Measurements from ENCODE around the gene HERC2. TPM values are rescaled to one million over a fixed set of nuclear protein-coding genes. Genes with fewer than 3 reads are reported as not detected.

HERC2 gene
- total and polyA plus RNA-seq, 2 of the 8 experiments (the other 6 are each of a cell fraction or from before 2014, with no cell fraction given): 83.0 to 88.7 TPM

- TF ChIP-seq EGR1 (IDR thresholded peaks at IDR 0.05; ENCODE audit: borderline replicate concordance, low read depth, low read length) (no peak), POLR2A (IDR thresholded peaks at IDR 0.05; ENCODE audit: control extremely low read depth in 1 of 2, low read depth in 2 of 2, low read length in 2 of 2) (no peak), NRF1 (IDR thresholded peaks at IDR 0.05; ENCODE audit: low read depth, low read length) (no peak)
Observed at GRCh38 chr15:28094732-28095521, 227.1 kb downstream of the HERC2 start (continued).
